OCI-LY7 (cell line): Measurements from ENCODE around the gene C3. TPM values are rescaled to one million over a fixed set of nuclear protein-coding genes. Genes with fewer than 3 reads are reported as not detected.

Source experiments
- BruUV-seq: library from RNA; stranded (reverse); fragments of 400-500 nt; replicated peaks from 2 replicates; lab custom pipeline; 2021; lab: Mats Ljungman, UMichigan
- CTCF ChIA-PET: fragments of 300-600 bp; sonication (Branson Sonifier 250); formaldehyde crosslinking; loops from one replicate; lab custom pipeline; 2022; ENCODE audit warnings: antibody characterized with exemption; ENCODE audit not compliant: unreplicated experiment; lab: Charles Lee
- POLR2A ChIA-PET: fragments of 300-600 bp; sonication (Branson Sonifier 250); formaldehyde crosslinking; loops from one replicate; lab custom pipeline; 2022; ENCODE audit warnings: antibody characterized with exemption; lab: Charles Lee
- DNase-seq: peaks from one replicate; pipeline ENCODE4 v3.0.0-alpha.2; 2015; ENCODE audit warnings: low spot score
- H2AFZ ChIP-seq: fragments of 200-600 bp; sonication (generic), shearing (Covaris generic); 2 replicates; pipeline ENCODE4 v1.6.1; 2014; ENCODE audit warnings: mild to moderate bottlenecking, antibody characterized with exemption, low read length, moderate library complexity
- H3K27ac ChIP-seq: fragments of 200-600 bp; sonication (generic); 2 replicates; pipeline ENCODE4 v1.5.1; 2014; ENCODE audit warnings: mixed run types, low read depth, mild to moderate bottlenecking, moderate library complexity, low read length, inconsistent platforms; ENCODE audit not compliant: poor library complexity, severe bottlenecking
- H3K36me3 ChIP-seq: fragments of 200-600 bp; sonication (generic); 2 replicates; pipeline ENCODE4 v1.6.1; 2014; ENCODE audit warnings: mild to moderate bottlenecking, antibody characterized with exemption, low read length, moderate library complexity, mixed read lengths; ENCODE audit not compliant: insufficient read depth
- H3K4me1 ChIP-seq: fragments of 200-600 bp; sonication (generic); 2 replicates; pipeline ENCODE4 v1.5.1; 2014; ENCODE audit warnings: mild to moderate bottlenecking, low read length; ENCODE audit not compliant: insufficient read depth, poor library complexity, severe bottlenecking
- H3K4me2 ChIP-seq: fragments of 200-600 bp; sonication (generic); 2 replicates; pipeline ENCODE4 v1.6.1; 2014; ENCODE audit warnings: mild to moderate bottlenecking, low read length
- H3K4me3 ChIP-seq: fragments of 200-600 bp; sonication (generic); 2 replicates; pipeline ENCODE4 v1.5.1; 2014; ENCODE audit warnings: mild to moderate bottlenecking, low read depth, low read length; ENCODE audit not compliant: poor library complexity, severe bottlenecking
- H3K79me2 ChIP-seq: fragments of 200-600 bp; sonication (generic); 2 replicates; pipeline ENCODE4 v1.6.1; 2016; ENCODE audit warnings: low read depth, mild to moderate bottlenecking, low read length, moderate library complexity, mixed read lengths; ENCODE audit not compliant: insufficient read depth
- H3K9me2 ChIP-seq: fragments of 200-600 bp; sonication (generic); 2 replicates; pipeline ENCODE4 v1.6.1; 2016; ENCODE audit warnings: mild to moderate bottlenecking, low read length, mixed read lengths; ENCODE audit not compliant: insufficient read depth
- H3K9me3 ChIP-seq: fragments of 200-600 bp; sonication (generic); 2 replicates; pipeline ENCODE4 v1.6.1; 2014; ENCODE audit warnings: mild to moderate bottlenecking, mixed run types, low read length, mixed read lengths
- H4K20me1 ChIP-seq: fragments of 200-600 bp; sonication (generic); 2 replicates; pipeline ENCODE4 v1.6.1; 2014; ENCODE audit warnings: mild to moderate bottlenecking, antibody characterized with exemption, low read length, moderate library complexity, mixed read lengths; ENCODE audit not compliant: insufficient read depth
- EZH2phosphoT487 ChIP-seq: fragments of 200-600 bp; sonication (generic); IDR thresholded peaks from 2 replicates; pipeline ENCODE4 v1.6.1; 2018; ENCODE audit warnings: low read depth, borderline replicate concordance, mild to moderate bottlenecking, mixed run types, antibody characterized with exemption, low read length, moderate library complexity, mixed read lengths
- intact Hi-C: fragments of 100-400 bp; cut with micrococcal nuclease; formaldehyde crosslinking; loops from one replicate; pipeline ENCODE4 v1.10.0; 2022; ENCODE audit not compliant: unreplicated experiment
- total RNA-seq, 2 experiments: library from RNA; depleted of rRNA in 1 of 2; stranded (reverse); fragments of >200 nt in 1 of 2; shearing (Covaris generic) in 1 of 2; gene quantifications; 2 replicates each; pipeline ENCODE4 v1.2.3, GENCODE V29; 2014 to 2022
- TF ChIP-seq, protein P1 (sequence below): fragments of 200-600 bp; sonication (generic); conservative IDR thresholded peaks from 2 replicates; pipeline ENCODE4 v1.5.1; 2014; ENCODE audit warnings: mild to moderate bottlenecking, antibody characterized with exemption, low read length, moderate library complexity, mixed read lengths

The C3 gene
- total RNA-seq, 2 experiments from 2014 or later, result 0.13 TPM; not detected in 1

DNA sequence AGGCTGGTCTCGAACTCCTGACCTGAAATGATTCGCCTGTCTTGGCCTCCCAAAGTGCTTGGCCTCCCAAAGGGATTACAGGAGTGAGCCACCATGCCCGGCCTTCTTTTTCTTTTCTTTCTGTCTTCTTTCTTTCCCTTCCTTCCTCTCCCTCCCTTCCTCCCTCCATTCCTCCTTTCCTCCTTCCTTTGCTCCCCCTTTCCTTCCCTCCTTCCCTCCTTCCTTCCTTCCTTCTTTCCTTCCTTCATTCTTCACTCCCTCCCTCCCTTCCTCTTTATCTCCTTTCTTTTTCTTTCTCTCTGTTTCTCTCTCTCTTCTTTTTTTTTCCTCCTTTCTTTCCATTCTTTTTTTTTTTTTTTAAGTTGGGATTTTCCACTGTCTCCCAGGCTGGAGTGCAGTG lies 12.1 kb downstream of the C3 start:
- no peak overlapping the region for H3K27ac ChIP-seq
- H3K4me3 ChIP-seq, result no peak overlapping the region
- no peaks in the 10 kb centered on the region for H3K9me3 ChIP-seq
- H3K36me3 ChIP-seq, result no peaks in the 10 kb centered on the region
- no peak for TF ChIP-seq EZH2phosphoT487
- TF ChIP-seq, protein P1, sequence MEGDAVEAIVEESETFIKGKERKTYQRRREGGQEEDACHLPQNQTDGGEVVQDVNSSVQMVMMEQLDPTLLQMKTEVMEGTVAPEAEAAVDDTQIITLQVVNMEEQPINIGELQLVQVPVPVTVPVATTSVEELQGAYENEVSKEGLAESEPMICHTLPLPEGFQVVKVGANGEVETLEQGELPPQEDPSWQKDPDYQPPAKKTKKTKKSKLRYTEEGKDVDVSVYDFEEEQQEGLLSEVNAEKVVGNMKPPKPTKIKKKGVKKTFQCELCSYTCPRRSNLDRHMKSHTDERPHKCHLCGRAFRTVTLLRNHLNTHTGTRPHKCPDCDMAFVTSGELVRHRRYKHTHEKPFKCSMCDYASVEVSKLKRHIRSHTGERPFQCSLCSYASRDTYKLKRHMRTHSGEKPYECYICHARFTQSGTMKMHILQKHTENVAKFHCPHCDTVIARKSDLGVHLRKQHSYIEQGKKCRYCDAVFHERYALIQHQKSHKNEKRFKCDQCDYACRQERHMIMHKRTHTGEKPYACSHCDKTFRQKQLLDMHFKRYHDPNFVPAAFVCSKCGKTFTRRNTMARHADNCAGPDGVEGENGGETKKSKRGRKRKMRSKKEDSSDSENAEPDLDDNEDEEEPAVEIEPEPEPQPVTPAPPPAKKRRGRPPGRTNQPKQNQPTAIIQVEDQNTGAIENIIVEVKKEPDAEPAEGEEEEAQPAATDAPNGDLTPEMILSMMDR, result no peak
- DNase-seq, result no peak
- ChIA-PET CTCF (no interaction called here), POLR2A (interaction anchor here (0.6 kb wide), 1 partner anchor 61 kb away, joined by 3 read pairs; no protein-coding TSS in a partner anchor)
- no peaks in the 10 kb centered on the region for H3K79me2 ChIP-seq
- BruUV-seq, result no TSS peak
- H2AFZ ChIP-seq, result no peak overlapping the region
- H4K20me1 ChIP-seq, result no peaks in the 10 kb centered on the region
- H3K4me1 ChIP-seq, result no peaks in the 10 kb centered on the region
- intact Hi-C loops, result no loop called here
- H3K4me2 ChIP-seq, result no peak overlapping the region
- H3K9me2 ChIP-seq, result no peaks in the 10 kb centered on the region

DNA sequence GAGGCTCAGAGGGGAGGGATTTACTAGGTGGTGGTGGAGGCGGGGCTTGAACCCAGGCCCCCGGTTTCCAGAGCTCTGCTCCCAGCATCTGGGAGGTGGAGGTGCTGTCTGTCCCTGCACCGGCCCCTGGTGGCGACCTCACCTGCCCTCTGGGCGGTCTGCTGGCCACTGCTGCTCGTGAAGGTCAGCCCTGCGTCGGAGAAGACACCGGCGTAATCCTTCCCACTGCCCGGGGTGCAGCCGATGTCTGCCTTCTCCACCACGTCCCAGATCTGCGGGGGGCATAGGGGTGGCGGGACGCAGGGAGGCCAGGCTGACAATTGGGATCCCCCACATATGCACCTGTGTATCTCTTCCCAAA lies 12.8 kb downstream of the C3 start:
- no peaks in the 10 kb centered on the region for H3K36me3 ChIP-seq
- H3K27ac ChIP-seq, result no peak overlapping the region
- H3K4me3 ChIP-seq, result no peak overlapping the region
- H3K9me2 ChIP-seq, result no peaks in the 10 kb centered on the region
- no peak overlapping the region for H3K4me2 ChIP-seq
- BruUV-seq, result no TSS peak
- ChIA-PET CTCF (no interaction called here), POLR2A (no interaction called here)
- no peak for TF ChIP-seq EZH2phosphoT487
- TF ChIP-seq, protein P1, result no peak
- DNase-seq, result no peak
- H3K4me1 ChIP-seq, result no peaks in the 10 kb centered on the region
- H3K9me3 ChIP-seq, result no peaks in the 10 kb centered on the region
- intact Hi-C loops, result no loop called here
- H2AFZ ChIP-seq, result no peak overlapping the region
- H4K20me1 ChIP-seq, result no peaks in the 10 kb centered on the region
- H3K79me2 ChIP-seq, result no peaks in the 10 kb centered on the region

DNA sequence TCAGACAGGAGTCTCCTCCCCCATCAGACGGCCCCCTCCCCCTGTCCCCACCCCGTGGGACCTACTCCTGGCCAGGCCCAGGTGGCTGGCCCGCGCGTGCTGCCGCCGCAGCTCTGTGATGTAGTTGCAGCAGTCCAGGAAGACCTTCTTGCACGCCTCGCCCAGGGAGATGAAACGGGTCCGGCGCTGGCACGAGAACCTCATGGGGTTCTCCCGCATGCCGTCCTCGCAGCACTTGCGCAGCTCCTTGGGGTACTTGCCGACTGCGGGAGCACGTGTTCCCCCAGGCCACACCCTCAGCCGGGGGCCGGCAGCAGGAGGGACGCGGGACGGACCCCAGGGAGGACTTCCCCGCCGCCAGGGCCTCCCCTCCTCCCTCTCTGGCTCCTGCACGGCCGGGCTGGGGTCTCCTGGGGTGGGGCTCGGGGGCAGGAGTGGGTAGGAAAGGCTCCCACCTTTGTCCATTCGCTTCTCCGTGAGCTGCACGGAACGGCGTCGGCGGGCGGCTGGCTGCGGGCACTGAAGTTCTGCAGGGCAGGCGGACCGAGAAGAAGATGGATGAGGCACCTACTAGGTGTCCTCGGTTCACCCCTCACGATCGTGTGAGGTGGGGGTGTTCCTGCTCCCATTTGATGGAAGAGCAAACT lies 13.3 kb downstream of the C3 start:
- Histone ChIP-seq H3K4me3 (no peak overlapping the region), H3K9me2 (no peaks in the 10 kb centered on the region), H3K27ac (no peak overlapping the region), H4K20me1 (no peaks in the 10 kb centered on the region), H2AFZ (no peak overlapping the region), H3K4me1 (no peaks in the 10 kb centered on the region), H3K36me3 (no peaks in the 10 kb centered on the region), H3K79me2 (no peaks in the 10 kb centered on the region), H3K4me2 (no peak overlapping the region), H3K9me3 (no peaks in the 10 kb centered on the region)
- BruUV-seq, result no TSS peak
- no peak for DNase-seq
- ChIA-PET POLR2A (no interaction called here), CTCF (no interaction called here)
- TF ChIP-seq, protein P1, result no peak
- TF ChIP-seq EZH2phosphoT487, result no peak
- intact Hi-C loops, result no loop called here
